Lower leg skin (tissue), 3 donors: Measurements from ENCODE around the gene COL18A1.

Experiments
- CTCF ChIP-seq, 3 donors: fragments of 450-650 bp; IDR thresholded peaks; one replicate each; pipeline ENCODE4 v1.5.1; 2016; ENCODE audit warnings: antibody characterized with exemption in 3 of 3, mild to moderate bottlenecking in 3 of 3, moderate library complexity in 2 of 3
- POLR2A ChIP-seq, 2 donors: fragments of 450-650 bp; IDR thresholded peaks; one replicate each; pipeline ENCODE4 v1.6.1; 2016 to 2017; ENCODE audit warnings: antibody characterized with exemption in 2 of 2, mild to moderate bottlenecking in 1 of 2, moderate library complexity in 1 of 2

- TF ChIP-seq CTCF (IDR thresholded peaks at IDR 0.05): no peak
- TF ChIP-seq POLR2A (IDR thresholded peaks at IDR 0.05): no peak
Observed at GRCh38 chr21:45433301-45433700, 28.3 kb downstream of the COL18A1 start.
